Uterus (tissue), 4 donors: ENCODE data around the gene UBQLN3. TPM values are rescaled to one million over a fixed set of nuclear protein-coding genes. Genes with fewer than 3 reads are reported as not detected.

Source experiments
- DNase-seq, 2 donors: peaks; one replicate each; pipeline ENCODE4 v3.0.0-alpha.2; 2019 to 2020
- H3K27ac ChIP-seq, 2 donors: fragments of 200-600 bp; sonication (generic); 1 replicate in 1 of 2; 2 replicates in 1 of 2; pipeline ENCODE4 v1.5.1; 2016 to 2018
- H3K27me3 ChIP-seq, 2 donors: fragments of 200-600 bp; sonication (generic); one replicate each; pipeline ENCODE4 v1.5.1; 2018 to 2019; ENCODE audit warnings: control low read depth in 1 of 2
- H3K36me3 ChIP-seq, 2 donors: fragments of 200-600 bp; sonication (generic); one replicate each; pipeline ENCODE4 v1.5.1; 2019; ENCODE audit warnings: control low read depth in 1 of 2
- H3K4me1 ChIP-seq, 2 donors: fragments of 200-600 bp; sonication (generic); one replicate each; pipeline ENCODE4 v1.5.1; 2018 to 2019; ENCODE audit warnings: control low read depth in 1 of 2
- H3K4me3 ChIP-seq, 2 donors: fragments of 200-600 bp; sonication (generic); 1 replicate in 1 of 2; 2 replicates in 1 of 2; pipeline ENCODE4 v1.5.1; 2018 to 2019; ENCODE audit warnings: mild to moderate bottlenecking in 1 of 2
- H3K9me3 ChIP-seq, 2 donors: fragments of 200-600 bp; sonication (generic); one replicate each; pipeline ENCODE4 v1.5.1; 2019; ENCODE audit warnings: control low read depth in 1 of 2
- POLR2A ChIP-seq, 2 donors: fragments of 450-650 bp; IDR thresholded peaks; one replicate each; pipeline ENCODE4 v1.6.1; 2016; ENCODE audit warnings: antibody characterized with exemption in 2 of 2, mild to moderate bottlenecking in 1 of 2, moderate library complexity in 1 of 2
- intact Hi-C: fragments of 100-400 bp; cut with DNase I; formaldehyde crosslinking; loops from one replicate; pipeline ENCODE4 v1.15.1; 2023; ENCODE audit warnings: low total_unique reads
- total RNA-seq, 4 donors: library from RNA; depleted of rRNA in 3 of 4; stranded (reverse); fragments of >200 nt in 3 of 4; gene quantifications; one replicate each; pipeline versions ENCODE4 v1.1.0 to v1.2.4, GENCODE V29; 2014 to 2023
- TF ChIP-seq, protein P1 (sequence below), 4 experiments: fragments of 200-600 bp in 2 of 4; fragments of 450-650 bp in 2 of 4; sonication (generic) in 2 of 4; IDR thresholded peaks; one replicate each; pipeline ENCODE4 v1.5.1; 2016 to 2019; ENCODE audit warnings: antibody characterized with exemption in 4 of 4, mild to moderate bottlenecking in 2 of 4, moderate library complexity in 1 of 4
- donor health status: DM: yes; HTN: yes; CAD: no.

Gene UBQLN3
- total RNA-seq, 4 donors from 2014 or later, result 0.29 to 2.2 (median 1.4) TPM

DNA sequence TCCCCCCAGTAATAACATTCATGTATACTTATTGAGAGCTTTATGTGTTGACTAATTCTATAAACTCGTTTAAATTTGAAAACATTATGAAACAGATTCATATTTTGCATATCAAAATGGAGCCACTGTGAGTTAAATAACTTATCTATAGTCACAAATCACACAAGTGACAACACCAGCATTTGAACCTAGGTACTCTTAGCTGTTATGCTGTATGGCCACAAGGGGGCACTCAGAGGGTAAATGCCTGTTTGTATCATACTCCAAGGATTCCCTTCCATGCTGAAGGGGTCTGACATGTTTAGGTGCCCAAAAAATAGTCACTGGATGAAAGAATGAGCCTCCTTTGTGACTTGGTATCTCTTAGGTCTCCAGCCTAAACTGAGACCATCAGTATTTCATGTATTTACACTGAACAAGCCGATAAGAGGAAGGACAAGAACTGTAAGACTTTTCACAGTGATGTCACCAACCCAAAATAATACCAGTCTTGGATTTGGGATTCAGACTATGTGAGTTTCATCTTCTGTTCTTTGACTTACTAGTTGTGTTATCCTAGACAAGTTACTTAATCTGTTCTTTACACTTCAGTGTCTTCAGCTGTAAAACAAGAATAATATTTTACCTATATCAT lies 33.5 kb downstream of the UBQLN3 start:
- no peak for DNase-seq
- Histone ChIP-seq H3K4me1 (no peaks in the 10 kb centered on the region), H3K27ac (no peak overlapping the region), H3K4me3 (no peak overlapping the region), H3K9me3 (no peaks in the 10 kb centered on the region), H3K36me3 (no peaks in the 10 kb centered on the region), H3K27me3 (no peaks in the 10 kb centered on the region)
- no peak for TF ChIP-seq POLR2A (IDR thresholded peaks at IDR 0.05)
- TF ChIP-seq, protein P1, sequence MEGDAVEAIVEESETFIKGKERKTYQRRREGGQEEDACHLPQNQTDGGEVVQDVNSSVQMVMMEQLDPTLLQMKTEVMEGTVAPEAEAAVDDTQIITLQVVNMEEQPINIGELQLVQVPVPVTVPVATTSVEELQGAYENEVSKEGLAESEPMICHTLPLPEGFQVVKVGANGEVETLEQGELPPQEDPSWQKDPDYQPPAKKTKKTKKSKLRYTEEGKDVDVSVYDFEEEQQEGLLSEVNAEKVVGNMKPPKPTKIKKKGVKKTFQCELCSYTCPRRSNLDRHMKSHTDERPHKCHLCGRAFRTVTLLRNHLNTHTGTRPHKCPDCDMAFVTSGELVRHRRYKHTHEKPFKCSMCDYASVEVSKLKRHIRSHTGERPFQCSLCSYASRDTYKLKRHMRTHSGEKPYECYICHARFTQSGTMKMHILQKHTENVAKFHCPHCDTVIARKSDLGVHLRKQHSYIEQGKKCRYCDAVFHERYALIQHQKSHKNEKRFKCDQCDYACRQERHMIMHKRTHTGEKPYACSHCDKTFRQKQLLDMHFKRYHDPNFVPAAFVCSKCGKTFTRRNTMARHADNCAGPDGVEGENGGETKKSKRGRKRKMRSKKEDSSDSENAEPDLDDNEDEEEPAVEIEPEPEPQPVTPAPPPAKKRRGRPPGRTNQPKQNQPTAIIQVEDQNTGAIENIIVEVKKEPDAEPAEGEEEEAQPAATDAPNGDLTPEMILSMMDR (IDR thresholded peaks at IDR 0.05), result peak; percentile 44 to 56 (median 48)
- intact Hi-C loops, result no loop called here

GRCh38 chr11:5473921-5474320 lies 35.8 kb downstream of the UBQLN3 start:
- Histone ChIP-seq H3K27me3 (no peaks in the 10 kb centered on the region), H3K4me1 (no peaks in the 10 kb centered on the region), H3K9me3 (no peaks in the 10 kb centered on the region), H3K36me3 (no peaks in the 10 kb centered on the region), H3K4me3 (no peak overlapping the region), H3K27ac (no peak overlapping the region)
- DNase-seq, result no peak
- TF ChIP-seq POLR2A (IDR thresholded peaks at IDR 0.05), result no peak
- TF ChIP-seq, protein P1 (IDR thresholded peaks at IDR 0.05), result no peak
- intact Hi-C loops, result no loop called here

DNA sequence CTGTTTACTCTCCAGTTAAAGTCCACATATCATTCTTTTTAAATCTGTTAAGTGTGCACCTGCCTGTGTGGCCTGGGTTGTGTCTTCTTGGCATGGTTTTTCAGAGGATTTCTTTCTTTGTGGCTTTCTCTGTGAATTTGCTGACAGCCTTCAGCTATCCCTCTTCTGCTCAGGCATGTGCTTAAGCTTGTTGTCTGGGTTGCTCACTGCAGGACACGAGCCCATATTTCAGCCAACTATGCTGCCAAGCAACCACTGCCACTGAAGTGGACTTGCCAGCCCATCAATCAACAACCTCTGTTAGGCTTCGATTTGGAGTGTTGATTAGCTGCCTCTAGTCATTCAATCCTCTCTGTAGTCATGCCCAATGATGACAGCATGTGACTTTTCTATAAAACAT lies 42.2 kb downstream of the UBQLN3 start:
- Histone ChIP-seq H3K9me3 (no peaks in the 10 kb centered on the region), H3K4me1 (no peaks in the 10 kb centered on the region), H3K27me3 (no peaks in the 10 kb centered on the region), H3K36me3 (no peaks in the 10 kb centered on the region), H3K27ac (no peak overlapping the region), H3K4me3 (no peak overlapping the region)
- intact Hi-C loops, result no loop called here
- no peak for DNase-seq
- TF ChIP-seq POLR2A (IDR thresholded peaks at IDR 0.05), result no peak
- TF ChIP-seq, protein P1 (IDR thresholded peaks at IDR 0.05), result no peak

DNA sequence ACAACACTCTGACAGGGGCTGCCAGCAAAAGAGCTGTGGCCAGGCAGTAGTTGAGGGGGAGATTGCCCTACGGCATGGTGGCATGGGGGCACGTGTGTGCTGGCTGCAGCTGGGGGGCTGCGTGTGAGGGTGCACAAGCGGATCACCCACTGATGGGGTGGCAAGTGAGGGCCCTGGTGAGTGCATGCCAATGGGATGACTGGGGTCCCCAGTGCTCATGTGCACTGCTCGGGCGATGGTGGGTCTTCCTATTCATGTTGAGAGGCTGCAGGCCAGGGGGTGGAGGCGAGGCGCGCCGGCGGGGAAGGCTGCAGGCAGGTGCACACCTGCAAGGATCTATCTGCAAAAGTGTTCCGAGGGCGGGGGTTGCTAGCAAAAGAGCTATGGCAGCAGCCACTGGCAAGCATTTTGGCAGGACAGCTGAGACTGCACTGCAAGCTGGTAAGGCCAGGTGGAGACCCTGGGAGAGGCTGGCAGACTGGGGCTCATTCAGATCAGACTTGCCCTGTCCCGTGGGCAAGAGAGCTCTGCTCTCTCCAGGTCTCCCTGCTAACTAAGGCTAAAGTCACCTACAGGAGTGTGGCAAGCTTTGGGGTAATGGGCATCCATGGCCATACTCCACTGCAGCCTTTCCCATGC lies 48.7 kb downstream of the UBQLN3 start:
- intact Hi-C loops, result no loop called here
- H3K4me1 ChIP-seq, result no peaks in the 10 kb centered on the region

More for the DNA sequence above, 48.7 kb downstream of the UBQLN3 start:
- H3K27ac ChIP-seq, result no peak overlapping the region
- DNase-seq, result no peak
- H3K9me3 ChIP-seq, result no peaks in the 10 kb centered on the region
- H3K27me3 ChIP-seq, result no peaks in the 10 kb centered on the region
- H3K36me3 ChIP-seq, result no peaks in the 10 kb centered on the region
- TF ChIP-seq POLR2A (IDR thresholded peaks at IDR 0.05), result no peak
- TF ChIP-seq, protein P1 (IDR thresholded peaks at IDR 0.05), result no peak
- no peak overlapping the region for H3K4me3 ChIP-seq

Other genes starting within 250 kb of the UBQLN3 start
- 1 to 10 TPM in 1 of 4 donors, not detected in 3; 4.2 TPM for gene HBE1, start 240.0 kb downstream of the UBQLN3 start, total RNA-seq
- gene OR51B4, start 208.0 kb downstream of the UBQLN3 start, total RNA-seq, result under 1 TPM in 1 of 4 donors, not detected in 3; 0.35 TPM
- gene OR51B2, start 185.7 kb downstream of the UBQLN3 start, total RNA-seq, result 1 to 10 TPM in 1 of 4 donors, under 1 TPM in 1, not detected in 2; 0.82 to 1.5 TPM
- 1 to 10 TPM in 1 of 4 donors, under 1 TPM in 1, not detected in 2; 0.85 to 2.9 TPM for gene OR51B5, start 166.4 kb downstream of the UBQLN3 start, total RNA-seq
- not detected for gene OR51B6, start 158.4 kb downstream of the UBQLN3 start, total RNA-seq
- gene OR51M1, start 126.1 kb downstream of the UBQLN3 start, total RNA-seq, result not detected
- not detected for gene OR51Q1, start 87.8 kb downstream of the UBQLN3 start, total RNA-seq
- 1 to 10 TPM in 2 of 4 donors, not detected in 2; 1.6 to 5.0 TPM for gene OR51I1, start 68.4 kb downstream of the UBQLN3 start, total RNA-seq
- not detected for gene OR51I2, start 60.6 kb downstream of the UBQLN3 start, total RNA-seq
- gene OR52D1, start 21.3 kb downstream of the UBQLN3 start, total RNA-seq, result not detected
- gene UBQLNL, start 6.7 kb upstream of the UBQLN3 start, total RNA-seq, result 10 to 100 TPM in 1 of 4 donors, 1 to 10 TPM in 3; 1.0 to 10.8 (median 4.7) TPM
- 10 to 100 TPM in 1 of 4 donors, 1 to 10 TPM in 2, not detected in 1; 2.1 to 13.8 (median 2.1) TPM for gene OR52H1, start 38.6 kb upstream of the UBQLN3 start, total RNA-seq
- not detected for gene OR52B6, start 70.9 kb upstream of the UBQLN3 start, total RNA-seq
- gene TRIM6, start 86.7 kb upstream of the UBQLN3 start, total RNA-seq, result 10 to 100 TPM in 1 of 4 donors, 1 to 10 TPM in 3; 4.3 to 11.5 (median 7.2) TPM
- gene TRIM34, start 115.0 kb upstream of the UBQLN3 start, total RNA-seq, result 10 to 100 TPM in 1 of 4 donors, 1 to 10 TPM in 3; 1.5 to 12.2 (median 6.0) TPM
- 10 to 100 TPM in 3 of 4 donors, 1 to 10 TPM in 1; 4.4 to 50.4 (median 37.4) TPM for gene TRIM5, start 175.1 kb upstream of the UBQLN3 start, total RNA-seq
- gene TRIM22, start 179.8 kb upstream of the UBQLN3 start, total RNA-seq, result 10 to 100 TPM; 10.9 to 64.8 (median 25.4) TPM
- gene OR56B1, start 226.5 kb upstream of the UBQLN3 start, total RNA-seq, result under 1 TPM in 1 of 4 donors, not detected in 3; 0.79 TPM
- gene OR52N4, start 244.3 kb upstream of the UBQLN3 start, total RNA-seq, result 1 to 10 TPM in 1 of 4 donors, not detected in 3; 1.9 TPM